GM12875 (cell line): ENCODE data around the gene NAT9.

Experiments
- H3K4me3 ChIP-seq: one replicate; pipeline ENCODE4 v1.5.1; 2011; ENCODE audit warnings: low read depth, low read length, control low read depth
- CTCF ChIP-seq: IDR thresholded peaks from 2 replicates; pipeline ENCODE4 v1.5.1; 2011; ENCODE audit warnings: low read depth, mild to moderate bottlenecking, control low read depth, inconsistent platforms, low read length, moderate library complexity, borderline replicate concordance; ENCODE audit not compliant: insufficient read depth

Gene NAT9, protein sequence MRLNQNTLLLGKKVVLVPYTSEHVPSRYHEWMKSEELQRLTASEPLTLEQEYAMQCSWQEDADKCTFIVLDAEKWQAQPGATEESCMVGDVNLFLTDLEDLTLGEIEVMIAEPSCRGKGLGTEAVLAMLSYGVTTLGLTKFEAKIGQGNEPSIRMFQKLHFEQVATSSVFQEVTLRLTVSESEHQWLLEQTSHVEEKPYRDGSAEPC

DNA sequence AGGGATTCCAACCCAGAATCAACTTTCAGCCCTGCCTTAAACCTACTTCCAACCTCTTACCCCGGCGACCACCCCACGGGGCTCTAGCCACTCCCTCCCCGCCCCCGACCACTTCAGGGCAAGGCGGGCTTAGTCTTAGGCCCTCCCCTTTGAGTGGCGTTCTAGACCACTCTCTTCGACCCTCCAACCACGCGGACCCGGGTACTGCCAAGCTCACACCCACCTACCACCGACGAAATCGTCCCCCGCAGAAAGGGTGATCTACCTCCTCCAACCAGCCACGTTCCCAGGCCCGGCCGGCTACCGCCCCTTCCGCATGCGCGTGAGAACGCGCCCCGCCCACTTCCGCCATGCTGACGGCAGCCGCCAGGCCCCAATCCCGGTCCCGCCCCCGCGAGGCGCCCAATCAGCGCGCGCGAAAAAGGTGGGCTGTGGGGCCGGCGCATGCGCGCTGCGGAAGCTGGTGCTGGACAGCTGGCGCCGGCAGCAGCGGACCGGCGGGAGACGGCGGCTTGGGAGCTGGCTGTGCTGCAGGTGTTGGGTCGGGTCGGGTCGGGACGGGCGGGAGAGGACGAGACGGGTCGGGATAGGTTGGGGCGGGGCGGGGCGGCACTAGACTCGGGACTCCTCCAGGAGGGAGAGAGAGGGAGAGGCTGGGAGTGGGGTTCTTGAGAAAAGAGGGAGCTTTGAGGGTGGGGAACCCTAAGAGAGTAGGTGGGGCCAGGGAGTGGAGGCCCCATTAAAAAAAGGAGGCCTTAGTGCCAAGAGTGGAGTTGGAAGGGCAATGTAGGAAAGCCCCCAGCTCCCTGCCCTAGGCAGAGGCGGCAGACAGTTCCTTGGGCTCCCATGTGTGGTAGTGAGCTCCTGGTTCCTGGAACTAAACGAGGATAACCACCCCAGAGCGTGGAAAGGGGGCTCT is at the start of gene NAT9:
Gene NAT9 (minus strand): TSS at position 302 of the 919 bp plus-strand sequence. CDS start 647 bp downstream, outside the sequence.
- no peak for TF ChIP-seq CTCF

GRCh38 chr17:74824961-74825627 is 48.9 kb upstream of the NAT9 start:
- no peak overlapping the region for H3K4me3 ChIP-seq
- no peak for TF ChIP-seq CTCF

More for the DNA sequence above, at the start of gene NAT9:
- peak within 1 kb of the TSS; percentile 69 for H3K4me3 ChIP-seq

- TF ChIP-seq CTCF: no peak
- no peak overlapping the region for H3K4me3 ChIP-seq
Observed at GRCh38 chr17:74822939-74823367, 46.8 kb upstream of the NAT9 start.

DNA sequence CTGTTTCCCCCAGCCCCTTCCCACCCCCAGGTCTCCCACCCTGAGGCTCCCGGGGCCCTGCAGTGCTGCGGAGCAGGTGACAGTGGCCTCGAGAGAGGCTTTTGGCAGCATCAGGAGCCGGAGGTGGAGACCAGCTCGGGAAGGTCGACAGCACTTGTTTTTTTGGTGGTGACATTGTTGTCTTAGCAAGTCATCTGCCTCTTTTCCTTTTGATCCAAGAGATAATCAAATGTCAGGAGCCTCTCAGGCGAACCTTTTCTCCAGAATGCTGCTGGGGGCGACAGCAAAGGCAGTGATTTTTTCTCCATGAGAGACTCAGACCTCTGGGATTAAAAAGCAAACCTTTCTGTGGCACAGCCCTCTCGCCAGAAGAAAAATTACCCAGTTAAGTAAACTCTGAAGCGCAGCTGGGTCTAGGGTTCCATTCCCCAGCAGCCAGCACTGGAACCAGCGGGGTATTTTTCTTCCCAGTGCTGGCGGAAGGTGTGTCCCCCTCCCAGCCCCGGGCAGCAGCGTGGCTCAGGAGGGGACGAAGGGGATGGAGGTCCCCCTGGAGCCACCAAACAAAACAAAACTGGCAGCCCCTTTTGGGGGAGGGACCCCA is 46.3 kb upstream of the NAT9 start:
- no peak overlapping the region for H3K4me3 ChIP-seq
- TF ChIP-seq CTCF: no peak

GRCh38 chr17:74821655-74822334 is 45.6 kb upstream of the NAT9 start:
- no peak overlapping the region for H3K4me3 ChIP-seq
- no peak for TF ChIP-seq CTCF

DNA sequence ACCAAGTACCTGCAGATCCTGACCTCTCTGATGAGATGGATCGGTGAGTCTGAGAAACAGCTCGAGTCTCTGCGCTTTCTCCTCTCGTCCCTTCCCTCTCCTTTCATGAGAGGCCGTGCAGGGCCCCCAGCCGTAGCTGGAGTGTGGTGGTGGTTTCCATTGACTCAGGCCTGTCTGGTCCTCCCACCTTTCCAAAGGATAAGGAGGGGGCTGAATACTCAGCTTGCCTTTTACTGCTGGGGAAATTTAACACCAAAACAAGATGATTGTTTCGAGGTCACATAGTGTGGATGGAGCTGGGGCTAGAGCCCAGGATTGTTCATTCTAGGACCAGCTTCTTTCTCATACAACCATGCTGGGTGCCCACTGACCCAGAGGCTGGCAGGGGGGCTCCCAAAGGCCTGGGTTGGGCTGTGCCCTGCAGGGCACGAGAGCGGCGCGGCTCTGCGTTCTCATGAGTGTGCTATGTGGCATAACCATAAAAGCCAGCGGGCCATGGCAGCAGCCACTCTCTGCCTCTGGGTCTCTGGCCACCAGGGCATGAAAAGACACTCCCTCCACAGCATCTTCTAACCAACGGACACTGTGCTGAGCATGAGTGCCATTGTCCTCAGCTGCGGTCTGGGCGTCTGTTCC is 43.8 kb upstream of the NAT9 start:
- H3K4me3 ChIP-seq: no peak overlapping the region
- no peak for TF ChIP-seq CTCF
